GM19455 (cell line): ENCODE measurements around the gene MED22.
"Not testable (repeated sequence)": the region's sequence is repeated elsewhere in the genome, so short reads cannot be mapped to it uniquely, and the experiment has no call there.

ENCODE experiments used
- ATAC-seq: cut with Tn5 transposase; IDR thresholded peaks from one replicate; pipeline ENCODE4 v1.9.1; 2021; ENCODE audit not compliant: unreplicated experiment

Gene MED22

DNA sequence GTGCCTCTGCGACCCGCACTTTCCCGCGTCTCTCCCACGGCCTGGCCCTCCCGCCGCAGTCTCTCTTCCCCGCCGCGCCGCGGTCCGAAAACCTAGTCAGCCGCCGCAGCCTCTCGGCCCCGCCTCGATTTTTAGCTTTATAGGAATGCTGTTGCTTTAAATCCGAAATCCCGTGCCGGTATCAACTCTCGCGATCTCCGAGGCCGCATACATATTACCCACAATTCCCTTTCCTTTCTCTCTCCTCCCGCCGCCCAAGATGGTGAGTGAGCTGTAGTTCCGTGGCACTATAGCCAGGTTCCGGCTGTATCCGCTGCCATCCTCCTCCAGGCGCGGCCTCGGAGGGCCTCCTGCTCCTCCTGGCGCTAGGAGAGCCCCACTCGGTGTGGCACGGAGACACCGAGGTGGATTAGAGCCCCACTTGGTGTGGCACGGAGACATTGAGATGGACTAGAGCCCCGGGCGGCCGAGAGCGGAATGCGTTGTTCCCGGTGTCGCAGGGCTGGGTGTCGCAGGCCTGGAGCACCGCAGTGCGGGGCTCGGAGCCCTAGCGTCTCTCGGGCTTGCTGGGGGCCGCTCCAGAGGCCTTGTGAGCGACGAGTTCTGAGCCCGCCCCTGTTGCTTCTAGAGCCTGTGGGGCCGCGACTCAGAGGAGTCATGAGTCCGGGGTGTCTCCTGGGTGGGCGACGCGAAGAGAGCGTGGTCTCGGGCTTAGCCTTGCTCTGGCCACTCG, at the start of gene MED22, which contains the start of gene RPL7A:
MED22 (minus strand) TSS at position 147 of the 733 bp plus-strand sequence. CDS start 1,469 bp downstream, outside the sequence.
RPL7A (plus strand) TSS at position 234 of the 733 bp plus-strand sequence; CDS start at position 260, 26 bp downstream.
- ATAC-seq: peak; percentile 73

DNA sequence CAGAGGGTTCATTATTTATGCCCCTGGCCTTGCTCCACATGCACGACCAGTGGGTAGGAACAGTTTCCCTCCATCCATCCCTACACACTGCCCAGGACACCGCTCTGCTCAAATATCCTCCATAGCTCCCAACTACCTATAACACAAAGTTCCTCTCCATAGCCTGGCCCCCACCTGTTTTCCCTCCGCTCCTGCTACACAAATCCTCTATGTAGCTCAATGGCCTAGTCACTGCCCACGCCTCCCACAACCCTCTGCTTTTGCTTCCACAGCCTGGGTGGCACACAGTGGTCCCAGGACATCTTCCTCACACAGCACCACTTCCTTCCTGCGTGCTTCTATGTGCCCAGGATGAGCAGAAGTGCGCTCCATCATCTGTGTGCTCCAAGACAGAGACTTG, 49.4 kb upstream of the MED22 start:
- ATAC-seq: no peak

DNA sequence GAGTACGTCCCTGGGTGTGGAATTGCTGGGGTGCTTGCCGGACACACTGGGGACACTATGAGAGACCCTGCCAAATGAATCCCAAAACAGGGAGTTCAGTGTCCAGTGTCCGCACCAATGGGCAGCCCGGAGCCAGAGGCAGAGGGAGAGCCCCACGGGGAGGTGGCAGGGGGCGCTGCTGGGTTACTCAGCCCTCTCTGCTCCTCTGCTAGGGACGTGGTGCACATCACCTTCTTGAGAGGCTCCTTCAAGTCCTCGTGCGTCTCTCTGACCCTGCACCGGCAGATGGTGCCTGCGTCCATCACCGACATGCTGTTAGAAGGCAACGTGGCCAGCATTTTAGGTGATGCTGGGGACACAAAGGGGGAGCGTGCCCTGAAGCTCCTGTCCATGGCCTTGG, 49.0 kb upstream of the MED22 start:
- ATAC-seq: no peak

DNA sequence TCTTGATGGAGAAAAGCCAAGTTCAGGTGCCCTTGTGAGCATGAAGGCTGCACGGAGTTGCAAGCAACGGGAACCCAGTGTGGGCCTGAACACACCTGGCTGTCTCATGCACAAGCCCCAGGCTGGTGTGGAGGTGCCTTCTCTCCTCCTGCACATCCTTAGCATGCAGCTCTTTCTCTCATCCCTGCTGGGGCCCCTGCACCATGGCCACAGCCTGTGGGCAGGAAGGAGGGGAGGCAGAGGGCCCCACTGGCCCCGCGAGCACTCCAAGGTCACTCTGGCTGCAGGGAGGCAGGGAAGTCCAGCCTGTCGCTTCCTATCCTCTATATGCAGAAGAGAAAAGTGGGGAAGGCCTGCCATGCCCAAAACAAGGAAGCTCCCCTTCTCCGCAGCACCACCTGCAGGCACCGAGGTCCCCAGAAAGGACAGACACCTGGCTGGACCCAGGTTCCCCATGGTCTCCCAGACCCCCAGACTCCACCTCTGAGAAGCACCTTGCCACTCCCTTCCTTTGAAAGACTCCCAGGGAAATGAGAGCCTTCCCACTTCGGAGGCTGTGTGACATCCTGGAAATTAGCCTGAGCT, 46.8 kb upstream of the MED22 start:
- ATAC-seq: no peak

DNA sequence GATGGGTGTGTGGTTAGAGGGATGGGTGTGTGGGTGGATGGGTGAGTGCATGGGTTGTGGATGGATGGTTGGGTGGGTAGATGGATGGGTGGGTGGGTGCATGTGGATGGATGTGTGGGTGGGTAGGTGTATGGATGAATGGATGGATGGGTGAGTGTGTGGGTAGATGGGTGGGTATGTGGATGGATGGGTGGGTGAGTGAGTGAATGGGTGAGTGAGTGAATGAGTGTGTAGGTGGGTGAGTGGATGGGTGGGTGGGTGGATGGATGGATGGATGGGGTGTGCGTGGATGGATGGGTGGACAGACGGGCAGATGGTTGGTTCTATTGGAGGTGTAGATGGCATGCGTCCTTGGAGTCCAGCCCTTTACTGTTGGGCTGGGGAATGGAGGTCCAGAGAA, 45.5 kb upstream of the MED22 start:
- ATAC-seq: no peak

DNA sequence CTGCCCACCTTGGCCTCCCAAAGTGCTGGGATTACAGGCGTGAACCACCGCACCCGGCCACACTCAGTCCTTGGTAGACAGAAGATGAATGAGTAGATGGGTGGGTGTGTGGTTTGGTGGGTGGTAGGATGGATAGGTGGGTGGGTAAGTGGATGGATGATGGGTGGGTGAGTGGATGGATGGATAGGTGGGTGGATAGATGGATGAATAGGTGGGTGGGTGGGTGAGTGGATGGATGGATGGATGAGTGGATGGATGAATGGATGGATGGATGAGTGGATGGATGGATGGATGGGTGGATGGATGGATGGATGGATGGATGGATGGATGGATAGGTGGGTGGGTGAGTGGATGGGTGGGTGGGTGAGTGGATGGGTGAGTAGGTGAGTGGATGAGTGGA, 44.4 kb upstream of the MED22 start:
- ATAC-seq: not testable (repeated sequence)

DNA sequence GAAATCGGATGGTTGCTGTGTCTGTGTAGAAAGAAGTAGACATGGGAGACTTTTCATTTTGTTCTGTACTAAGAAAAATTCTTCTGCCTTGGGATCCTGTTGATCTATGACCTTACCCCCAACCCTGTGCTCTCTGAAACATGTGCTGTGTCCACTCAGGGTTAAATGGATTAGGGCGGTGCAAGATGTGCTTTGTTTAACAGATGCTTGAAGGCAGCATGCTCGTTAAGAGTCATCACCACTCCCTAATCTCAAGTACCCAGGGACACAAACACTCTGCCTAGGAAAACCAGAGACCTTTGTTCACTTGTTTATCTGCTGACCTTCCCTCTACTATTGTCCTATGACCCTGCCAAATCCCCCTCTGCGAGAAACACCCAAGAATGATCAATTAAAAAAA, 43.5 kb upstream of the MED22 start:
- ATAC-seq: not testable (repeated sequence)

DNA sequence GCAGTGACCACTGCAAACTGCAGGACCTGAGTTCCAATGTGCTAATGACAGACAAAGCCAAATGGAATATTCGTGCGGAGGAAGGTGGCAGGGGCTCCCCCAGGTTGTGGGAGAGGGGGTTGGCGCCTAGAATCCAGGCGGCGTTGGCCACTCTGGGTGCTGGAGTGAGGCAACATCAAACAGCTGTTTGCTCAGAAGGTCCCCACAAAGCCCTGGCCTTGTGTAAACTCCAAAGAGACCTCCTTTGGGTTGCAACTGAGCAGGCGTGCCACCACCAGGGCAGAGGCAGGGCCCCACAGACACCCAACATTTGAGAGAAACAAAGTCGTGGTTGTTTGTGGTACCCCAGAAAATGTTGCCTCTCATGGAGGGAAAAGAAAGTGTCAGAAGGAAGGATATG, 42.8 kb upstream of the MED22 start:
- ATAC-seq: no peak

DNA sequence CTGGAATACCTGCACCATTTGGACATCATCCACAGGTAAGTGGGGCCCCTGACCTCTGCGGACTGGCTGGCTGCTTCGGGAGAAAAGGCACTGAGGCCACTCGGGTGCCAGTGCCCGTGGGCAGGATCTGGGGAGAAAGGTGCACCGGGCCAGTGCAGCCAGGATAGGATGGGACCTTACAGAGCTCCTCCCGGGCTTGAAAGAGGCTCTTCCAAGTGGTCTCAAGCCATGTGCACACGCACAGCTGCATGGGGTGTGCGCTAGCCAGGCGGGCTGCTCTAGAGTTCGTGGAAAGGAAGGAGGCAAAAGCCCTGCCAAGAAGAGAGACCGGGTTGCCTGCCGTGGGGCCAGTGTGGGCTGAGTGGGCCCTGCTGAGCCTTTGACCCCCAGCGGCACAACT, 41.6 kb upstream of the MED22 start:
- ATAC-seq: no peak

DNA sequence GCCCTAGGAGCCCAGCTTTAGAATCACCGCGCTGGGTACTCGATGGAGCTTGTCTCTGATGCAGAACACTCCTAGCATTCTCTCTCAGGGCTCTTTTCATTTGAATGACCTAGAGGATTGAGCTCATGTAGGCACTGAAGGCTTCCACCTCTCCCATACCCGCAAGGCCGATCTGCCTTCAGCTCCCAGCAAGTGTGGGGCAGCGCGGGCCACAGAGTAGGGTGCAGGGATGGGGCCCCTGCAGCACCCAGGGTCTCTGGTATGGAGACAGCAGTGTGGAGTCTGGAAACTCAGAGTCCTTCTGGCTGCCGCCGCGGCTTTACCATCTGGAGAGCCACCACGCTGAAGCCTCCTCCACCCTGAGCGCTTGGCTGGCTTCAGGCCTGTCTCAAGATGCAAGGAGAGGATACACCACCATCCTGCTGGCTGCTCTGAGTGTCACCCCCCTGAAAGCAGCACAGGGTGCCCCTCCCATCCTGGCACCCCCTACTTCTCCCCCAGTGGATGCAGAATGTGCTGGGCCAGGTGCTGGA, 41.2 kb upstream of the MED22 start:
- ATAC-seq: no peak

DNA sequence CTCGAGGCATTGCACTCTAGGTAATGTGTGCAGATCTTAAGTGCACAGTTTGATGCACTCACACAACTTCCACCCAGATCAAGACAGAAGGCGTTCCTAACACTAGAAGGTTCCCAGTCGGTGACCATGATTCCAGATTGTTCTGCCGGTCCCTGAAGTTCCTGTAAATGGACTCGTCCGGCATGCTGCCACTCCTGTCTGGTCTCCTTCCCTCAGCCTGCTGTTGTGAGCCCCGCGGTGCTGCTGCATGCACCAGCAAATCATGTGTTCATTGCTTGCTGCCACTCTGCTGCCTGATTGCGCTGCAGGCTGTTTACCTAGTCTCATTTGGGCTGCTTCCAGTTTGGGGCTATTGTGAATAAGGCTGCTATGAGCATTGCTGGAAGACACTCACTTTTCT, 39.7 kb upstream of the MED22 start:
- ATAC-seq: no peak

DNA sequence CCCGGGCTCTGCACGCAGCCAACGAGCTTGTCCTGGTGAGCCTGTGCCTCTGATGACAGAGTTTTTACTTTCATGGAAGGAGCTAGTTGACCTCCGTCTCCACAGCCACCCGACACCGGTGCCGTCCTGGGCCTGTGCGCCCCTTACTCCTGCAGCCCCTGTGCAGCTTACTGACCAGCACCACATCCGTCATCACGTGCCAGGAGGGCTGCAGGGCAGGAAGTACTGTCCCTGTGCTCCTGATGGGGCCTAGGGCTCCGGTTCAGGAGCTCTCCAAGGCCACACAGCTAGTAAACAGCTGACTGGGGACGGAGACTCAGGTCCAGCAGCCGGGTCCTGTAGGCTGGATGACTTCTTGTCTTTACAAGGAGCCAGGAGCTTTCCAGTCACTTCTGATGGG, 38.4 kb upstream of the MED22 start:
- no peak for ATAC-seq

DNA sequence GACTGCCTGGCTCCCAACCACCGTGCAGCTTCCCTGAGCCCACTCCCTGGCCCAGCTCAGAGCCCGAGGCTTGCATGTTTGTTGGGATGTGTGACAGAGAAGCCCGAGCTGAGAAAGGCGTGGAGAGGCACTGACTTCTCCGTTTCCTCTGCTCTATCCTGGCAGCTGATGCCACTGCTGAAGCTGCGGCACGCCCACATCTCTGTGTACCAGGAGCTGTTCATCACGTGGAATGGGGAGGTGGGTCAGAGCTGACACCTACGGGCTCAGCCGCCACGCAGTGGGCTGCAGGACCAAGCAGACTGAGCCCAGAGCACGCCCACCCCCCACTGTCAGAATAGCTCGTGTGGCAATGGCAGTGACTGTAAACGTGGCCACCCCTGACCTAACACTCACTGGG, 37.5 kb upstream of the MED22 start:
- no peak for ATAC-seq

DNA sequence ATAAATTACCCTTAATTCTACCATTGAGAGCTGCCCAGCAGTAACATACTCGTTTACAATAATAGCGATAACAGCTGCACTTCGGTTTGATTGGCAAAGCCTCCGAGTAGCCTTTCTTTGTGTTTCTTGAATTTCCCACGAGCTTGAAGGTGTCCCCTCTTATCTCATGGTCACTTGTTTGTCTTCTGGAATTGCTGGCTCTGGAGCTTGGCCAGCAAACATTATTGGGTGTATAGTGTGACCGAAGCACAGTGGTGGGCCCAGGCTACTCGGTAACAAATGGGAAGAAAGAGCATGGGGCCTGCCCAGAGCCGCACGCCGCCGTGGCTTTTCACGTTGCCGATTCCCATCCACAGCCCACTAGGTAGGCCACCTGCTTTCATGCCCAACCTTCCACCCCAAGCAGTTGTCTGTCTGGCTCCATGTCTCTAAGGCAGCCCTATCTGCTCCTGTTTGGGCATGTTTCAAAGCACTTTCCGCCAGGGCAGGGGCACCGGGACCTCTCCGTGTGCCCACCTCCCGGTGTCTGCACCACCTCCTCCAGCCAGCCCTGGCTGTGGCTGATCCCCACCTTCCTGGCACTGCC, 36.9 kb upstream of the MED22 start:
- ATAC-seq: no peak

DNA sequence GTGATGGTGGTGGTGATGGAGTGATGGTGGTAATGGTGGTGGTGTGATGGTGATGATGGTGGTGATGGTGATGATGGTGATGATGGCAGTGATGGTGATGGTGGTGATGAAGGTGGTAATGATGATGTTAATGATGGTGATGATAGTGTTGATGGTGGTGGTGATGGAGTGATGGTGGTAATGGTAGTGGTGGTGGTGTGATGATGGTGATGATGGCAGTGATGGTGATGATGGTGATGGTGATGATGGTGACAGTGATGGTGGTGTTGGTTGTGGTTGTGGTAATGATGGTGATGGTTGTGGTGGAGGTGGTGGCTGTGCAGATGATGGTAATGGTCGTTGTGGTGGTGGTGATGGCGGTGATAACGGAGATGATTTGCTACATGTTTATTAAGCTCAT, 35.5 kb upstream of the MED22 start:
- ATAC-seq: no peak

DNA sequence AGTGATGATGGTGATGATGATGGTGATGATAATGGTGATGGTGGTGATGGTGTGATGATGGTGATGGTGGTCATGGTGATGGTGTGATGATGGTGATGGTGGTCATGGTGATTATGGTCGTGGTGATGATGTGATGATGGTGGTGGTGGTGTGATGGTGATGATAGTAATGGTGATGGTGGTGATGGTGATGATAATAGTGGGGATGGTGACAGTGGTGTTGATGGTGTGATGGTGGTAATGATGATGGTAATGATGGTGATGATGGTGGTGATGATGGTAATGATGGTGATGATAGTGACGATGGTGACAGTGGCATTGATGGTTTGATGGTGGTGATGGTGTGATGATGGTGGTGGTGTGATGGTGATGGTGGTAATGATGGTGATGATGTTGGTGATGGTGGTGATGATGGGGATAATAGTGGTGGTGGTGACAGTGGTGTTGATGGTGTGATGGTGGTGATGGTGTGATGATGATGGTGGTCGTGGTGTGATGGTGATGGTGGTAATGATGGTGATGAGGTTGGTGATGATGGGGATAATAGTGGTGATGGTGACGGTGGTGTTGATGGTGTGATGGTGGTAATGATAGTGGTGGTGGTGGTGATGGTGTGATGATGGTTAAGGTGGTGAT, 34.7 kb upstream of the MED22 start:
- ATAC-seq: no peak

DNA sequence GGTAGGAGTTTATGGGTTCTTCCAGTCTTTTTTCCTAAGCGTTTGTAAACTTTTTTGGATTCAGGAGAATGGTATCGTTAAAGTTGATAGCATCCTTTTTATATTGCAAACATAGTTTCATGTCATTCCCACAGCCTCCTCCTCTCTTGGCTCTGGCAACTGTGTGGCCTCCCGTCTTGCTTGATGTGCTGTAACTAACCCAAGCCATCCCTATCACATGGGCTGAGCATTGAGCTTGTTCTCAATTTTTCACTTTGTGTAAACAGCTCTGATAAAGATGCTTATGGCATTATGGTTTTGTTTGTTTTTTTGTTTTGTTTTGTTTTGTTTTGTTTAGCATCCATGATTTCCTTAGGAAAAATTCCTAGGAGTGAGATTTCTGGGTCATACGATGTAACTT, 32.8 kb upstream of the MED22 start:
- no peak for ATAC-seq

DNA sequence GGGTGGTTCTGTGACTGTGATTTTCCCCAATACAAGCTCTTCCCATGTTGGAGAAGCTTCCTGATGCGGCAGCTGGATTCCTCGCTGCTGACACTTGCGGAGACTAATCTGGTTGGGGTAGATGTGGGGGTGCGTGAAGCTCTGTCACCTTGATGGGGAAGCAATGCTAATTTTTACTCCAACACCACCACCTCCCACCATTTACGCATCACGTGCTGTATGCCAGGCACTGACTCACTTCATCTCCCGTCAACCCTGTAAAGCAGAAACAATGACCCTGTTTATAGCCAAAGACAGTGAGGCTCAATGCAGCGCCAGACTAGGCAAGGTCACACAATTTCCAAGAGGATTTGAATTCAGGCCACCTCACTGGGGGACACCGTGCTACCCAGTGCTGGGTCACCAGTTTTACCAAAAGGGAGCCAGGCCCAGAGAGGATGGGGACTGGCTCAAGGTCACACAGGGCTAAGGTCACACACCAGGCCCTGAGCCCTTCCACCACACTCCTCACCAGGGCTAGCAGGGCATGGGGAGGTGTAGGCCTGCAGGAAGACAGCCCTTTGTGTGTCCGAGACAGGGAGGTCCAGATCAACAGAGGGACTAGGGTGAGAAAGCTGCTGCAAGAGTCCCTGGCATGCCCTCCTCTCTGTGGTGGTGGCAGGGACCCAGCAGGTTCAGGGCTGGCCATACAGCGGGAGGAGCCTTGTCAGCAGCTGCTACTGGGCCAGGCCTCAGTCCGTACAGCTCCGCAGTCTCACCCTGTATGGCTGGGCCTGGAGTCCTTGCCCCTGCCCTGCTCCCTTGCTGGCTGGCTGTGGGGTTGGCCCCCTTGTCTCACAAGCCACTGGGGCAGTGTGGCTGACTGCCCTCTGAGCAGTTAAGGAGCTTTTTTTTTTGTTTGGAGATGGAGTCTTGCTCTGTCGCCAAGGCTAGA, 31.5 kb upstream of the MED22 start:
- no peak for ATAC-seq

DNA sequence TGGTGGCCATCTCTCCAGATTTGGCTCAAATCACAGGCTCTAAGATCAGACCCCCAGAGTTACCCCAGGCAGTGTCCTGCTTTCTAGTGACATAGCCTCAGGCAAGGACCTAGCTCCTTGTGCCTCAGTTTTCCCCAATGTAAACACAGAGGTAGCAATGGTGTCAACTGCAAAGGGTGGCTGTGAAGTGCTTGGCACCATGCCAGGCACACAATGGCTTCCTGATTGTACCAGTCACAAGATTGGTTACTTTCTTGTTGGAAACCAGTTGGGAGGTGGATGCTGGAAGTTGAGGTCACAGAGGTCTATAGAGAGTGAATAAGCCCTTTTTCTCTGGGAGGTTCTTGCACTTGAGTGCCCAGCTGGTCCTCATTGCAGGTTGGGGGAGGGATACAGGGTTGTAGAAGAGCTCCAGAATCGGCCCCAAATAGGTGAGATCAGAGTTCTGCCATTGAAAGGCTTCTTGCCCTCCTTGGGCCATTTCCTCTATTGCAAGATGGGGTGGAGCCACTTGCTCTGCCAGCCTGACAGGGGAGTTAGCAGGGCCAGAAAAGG, 30.6 kb upstream of the MED22 start:
- ATAC-seq: no peak

DNA sequence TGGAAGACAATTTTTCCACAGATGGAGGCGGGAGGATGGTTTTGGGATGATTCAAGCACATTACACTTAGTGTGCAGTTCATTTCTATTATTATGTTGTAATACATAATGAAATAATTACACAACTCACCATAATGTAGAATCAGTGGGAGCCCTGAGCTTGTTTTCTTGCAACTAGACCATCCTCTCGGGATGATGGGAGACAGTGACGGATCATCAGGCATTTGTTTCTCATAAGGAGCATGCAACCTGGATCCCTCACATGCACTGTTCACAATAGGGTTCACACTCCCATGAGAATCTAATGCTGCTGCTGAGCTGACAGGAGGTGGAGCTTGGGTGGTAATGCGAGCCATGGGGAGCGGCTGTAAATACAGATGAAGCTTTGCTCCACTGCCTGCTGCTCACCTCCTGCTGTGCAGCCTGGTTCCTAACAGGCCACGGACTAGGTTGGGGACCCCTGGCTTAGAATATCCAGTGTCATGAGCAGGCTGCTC, 29.8 kb upstream of the MED22 start:
- ATAC-seq: no peak
